ENCODE data around the gene FFAR4. TPM values are rescaled to one million over a fixed set of nuclear protein-coding genes. Genes with fewer than 3 reads are reported as not detected.

The FFAR4 gene
- total RNA-seq, 1 experiment from 2014 or later = 0.92 TPM

- Histone ChIP-seq H3K4me3 (ENCODE audit: low read depth in 2 of 2, low read length in 2 of 2) (no peak overlapping the region), H3K36me3 (ENCODE audit: control insufficient read depth, insufficient read depth, low read length) (no peaks in the 10 kb centered on the region), H3K4me1 (ENCODE audit: control insufficient read depth, insufficient read depth, low read length) (no peaks in the 10 kb centered on the region), H3K9me3 (ENCODE audit: control insufficient read depth, insufficient read depth, low read depth, low read length) (no peaks in the 10 kb centered on the region), H3K27ac (ENCODE audit: low read length) (no peak overlapping the region), H3K27me3 (ENCODE audit: control insufficient read depth, insufficient read depth, low read length) (peaks cover 13% of the 10 kb centered on the region; the same call in 1 of the 2 replicates)
- in situ Hi-C loops (cut with HindIII; ENCODE audit: low pct_unique_long_range_greater_than_20kb, low sequenced_read_pairs) = no loop called here
- POLR2A ChIA-PET = interaction anchor here (0.7 kb wide), 1 partner anchor 830 kb away, joined by 12 read pairs; no protein-coding TSS in a partner anchor
- TF ChIP-seq POLR2AphosphoS5 (IDR thresholded peaks at IDR 0.05; ENCODE audit: low read depth, low read length) = no peak
- TF ChIP-seq, protein P1, sequence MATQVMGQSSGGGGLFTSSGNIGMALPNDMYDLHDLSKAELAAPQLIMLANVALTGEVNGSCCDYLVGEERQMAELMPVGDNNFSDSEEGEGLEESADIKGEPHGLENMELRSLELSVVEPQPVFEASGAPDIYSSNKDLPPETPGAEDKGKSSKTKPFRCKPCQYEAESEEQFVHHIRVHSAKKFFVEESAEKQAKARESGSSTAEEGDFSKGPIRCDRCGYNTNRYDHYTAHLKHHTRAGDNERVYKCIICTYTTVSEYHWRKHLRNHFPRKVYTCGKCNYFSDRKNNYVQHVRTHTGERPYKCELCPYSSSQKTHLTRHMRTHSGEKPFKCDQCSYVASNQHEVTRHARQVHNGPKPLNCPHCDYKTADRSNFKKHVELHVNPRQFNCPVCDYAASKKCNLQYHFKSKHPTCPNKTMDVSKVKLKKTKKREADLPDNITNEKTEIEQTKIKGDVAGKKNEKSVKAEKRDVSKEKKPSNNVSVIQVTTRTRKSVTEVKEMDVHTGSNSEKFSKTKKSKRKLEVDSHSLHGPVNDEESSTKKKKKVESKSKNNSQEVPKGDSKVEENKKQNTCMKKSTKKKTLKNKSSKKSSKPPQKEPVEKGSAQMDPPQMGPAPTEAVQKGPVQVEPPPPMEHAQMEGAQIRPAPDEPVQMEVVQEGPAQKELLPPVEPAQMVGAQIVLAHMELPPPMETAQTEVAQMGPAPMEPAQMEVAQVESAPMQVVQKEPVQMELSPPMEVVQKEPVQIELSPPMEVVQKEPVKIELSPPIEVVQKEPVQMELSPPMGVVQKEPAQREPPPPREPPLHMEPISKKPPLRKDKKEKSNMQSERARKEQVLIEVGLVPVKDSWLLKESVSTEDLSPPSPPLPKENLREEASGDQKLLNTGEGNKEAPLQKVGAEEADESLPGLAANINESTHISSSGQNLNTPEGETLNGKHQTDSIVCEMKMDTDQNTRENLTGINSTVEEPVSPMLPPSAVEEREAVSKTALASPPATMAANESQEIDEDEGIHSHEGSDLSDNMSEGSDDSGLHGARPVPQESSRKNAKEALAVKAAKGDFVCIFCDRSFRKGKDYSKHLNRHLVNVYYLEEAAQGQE (IDR thresholded peaks at IDR 0.05; ENCODE audit: insufficient read depth in 1 of 2, low read depth in 2 of 2, low read length in 1 of 2) = no peak
- TF ChIP-seq CTCF (IDR thresholded peaks at IDR 0.05) = no peak
- TF ChIP-seq SIN3A (IDR thresholded peaks at IDR 0.05; ENCODE audit: borderline replicate concordance, insufficient read depth, low read depth, low read length) = no peak
- no peak for TF ChIP-seq TCF7L2 (IDR thresholded peaks at IDR 0.05; ENCODE audit: low read depth, low read length)
- DNase-seq (ENCODE audit: low read depth, low spot score) (no peak), ATAC-seq (no peak)
- BruUV-seq (replicated peaks) = no TSS peak
- CTCF ChIA-PET = no interaction called here
- intact Hi-C loops (cut with micrococcal nuclease; ENCODE audit: unreplicated experiment) = no loop called here
Observed at GRCh38 chr10:93622942-93623341, 56.5 kb downstream of the FFAR4 start.

- Histone ChIP-seq H3K9me3 (ENCODE audit: control insufficient read depth, insufficient read depth, low read depth, low read length) (no peaks in the 10 kb centered on the region), H3K4me1 (ENCODE audit: control insufficient read depth, insufficient read depth, low read length) (no peaks in the 10 kb centered on the region), H3K27me3 (ENCODE audit: control insufficient read depth, insufficient read depth, low read length) (peaks cover 2% of the 10 kb centered on the region; the same call in 1 of the 2 replicates), H3K27ac (ENCODE audit: low read length) (no peak overlapping the region), H3K4me3 (ENCODE audit: low read depth in 2 of 2, low read length in 2 of 2) (no peak overlapping the region), H3K36me3 (ENCODE audit: control insufficient read depth, insufficient read depth, low read length) (no peaks in the 10 kb centered on the region)
- in situ Hi-C loops (cut with HindIII; ENCODE audit: low pct_unique_long_range_greater_than_20kb, low sequenced_read_pairs) (no loop called here), intact Hi-C loops (cut with micrococcal nuclease; ENCODE audit: unreplicated experiment) (no loop called here)
- no peak for TF ChIP-seq POLR2AphosphoS5 (IDR thresholded peaks at IDR 0.05; ENCODE audit: low read depth, low read length)
- no peak for TF ChIP-seq SIN3A (IDR thresholded peaks at IDR 0.05; ENCODE audit: borderline replicate concordance, insufficient read depth, low read depth, low read length)
- TF ChIP-seq, protein P1 (IDR thresholded peaks at IDR 0.05; ENCODE audit: insufficient read depth in 1 of 2, low read depth in 2 of 2, low read length in 1 of 2) = no peak
- TF ChIP-seq TCF7L2 (IDR thresholded peaks at IDR 0.05; ENCODE audit: low read depth, low read length) = no peak
- TF ChIP-seq CTCF (IDR thresholded peaks at IDR 0.05) = no peak
- no peak for ATAC-seq
- no TSS peak for BruUV-seq (replicated peaks)
- ChIA-PET CTCF (no interaction called here), POLR2A (no interaction called here)
- no peak for DNase-seq (ENCODE audit: low read depth, low spot score)
Observed at GRCh38 chr10:93628858-93629257, 62.4 kb downstream of the FFAR4 start.

All from Panc1 (cell line).